ENCODE results near the gene CDH4.
"Not testable (repeated sequence)": the region's sequence is repeated elsewhere in the genome, so short reads cannot be mapped to it uniquely, and the experiment has no call there.

CDH4 gene

GRCh38 chr20:61475729-61476128 lies 223.7 kb downstream of the CDH4 start:
- no peak for DNase-seq

- no peak for DNase-seq
These were observed 224.9 kb downstream of the CDH4 start for GRCh38 chr20:61476956-61477355.

- DNase-seq = no peak
These were observed 225.4 kb downstream of the CDH4 start for GRCh38 chr20:61477451-61477861.

GRCh38 chr20:61478094-61478493 lies 226.0 kb downstream of the CDH4 start:
- no peak for DNase-seq

- no peak for DNase-seq
These were observed 226.7 kb downstream of the CDH4 start for GRCh38 chr20:61478611-61479305.

GRCh38 chr20:61479433-61479832 lies 227.4 kb downstream of the CDH4 start:
- DNase-seq = not testable (repeated sequence)

- no peak for DNase-seq
These were observed 228.2 kb downstream of the CDH4 start for GRCh38 chr20:61480158-61480825.

- no peak for DNase-seq
These were observed 230.2 kb downstream of the CDH4 start for GRCh38 chr20:61482056-61482887.

GRCh38 chr20:61482901-61483300 lies 230.8 kb downstream of the CDH4 start:
- no peak for DNase-seq

GRCh38 chr20:61483336-61484067 lies 231.4 kb downstream of the CDH4 start:
- DNase-seq = no peak

- DNase-seq = no peak
These were observed 234.1 kb downstream of the CDH4 start for GRCh38 chr20:61486198-61486597.

- no peak for DNase-seq
These were observed 235.4 kb downstream of the CDH4 start for GRCh38 chr20:61487346-61487996.

- DNase-seq = no peak
These were observed 235.9 kb downstream of the CDH4 start for GRCh38 chr20:61487997-61488371.

GRCh38 chr20:61490721-61491120 lies 238.7 kb downstream of the CDH4 start:
- no peak for DNase-seq

- DNase-seq = no peak
These were observed 240.0 kb downstream of the CDH4 start for GRCh38 chr20:61492065-61492464.

- no peak for DNase-seq
These were observed 241.8 kb downstream of the CDH4 start for GRCh38 chr20:61493798-61494305.

- DNase-seq = no peak
These were observed 242.9 kb downstream of the CDH4 start for GRCh38 chr20:61494763-61495575.

GRCh38 chr20:61497029-61497627 lies 245.1 kb downstream of the CDH4 start:
- DNase-seq = no peak

- no peak for DNase-seq
These were observed 247.9 kb downstream of the CDH4 start for GRCh38 chr20:61499859-61500554.

GRCh38 chr20:61500791-61501321 lies 248.8 kb downstream of the CDH4 start:
- DNase-seq = no peak

Data from NCI-H774 (cell line).